GM11168 (cell line): ENCODE results near the gene SYNPO.

ENCODE experiments used
- in situ Hi-C: fragments of 300-500 bp; cut with MboI; formaldehyde crosslinking; loops from one replicate; pipeline ENCODE4 v1.12.0; 2022; ENCODE audit warnings: low sequenced_read_pairs; ENCODE audit not compliant: unreplicated experiment

The SYNPO gene

GRCh38 chr5:150653762-150654556 lies 13.5 kb downstream of the SYNPO start:
- in situ Hi-C loops = loop anchor here (5.0 to 25.0 kb wide), 2 partner anchors 92 to 192 kb away; no protein-coding TSS in a partner anchor

GRCh38 chr5:150655221-150655620 lies 14.8 kb downstream of the SYNPO start:
- in situ Hi-C loops = loop anchor here (25.0 kb wide), 1 partner anchor 193 kb away; no protein-coding TSS in a partner anchor

- in situ Hi-C loops = loop anchor here (25.0 kb wide), 1 partner anchor 194 kb away; no protein-coding TSS in a partner anchor
These were observed 16.0 kb downstream of the SYNPO start for GRCh38 chr5:150656191-150657132.

- in situ Hi-C loops = loop anchor here (25.0 kb wide), 1 partner anchor 196 kb away; no protein-coding TSS in a partner anchor
These were observed 17.7 kb downstream of the SYNPO start for GRCh38 chr5:150658121-150658520.

- in situ Hi-C loops = loop anchor here (25.0 kb wide), 1 partner anchor 196 kb away; no protein-coding TSS in a partner anchor
These were observed 18.3 kb downstream of the SYNPO start for GRCh38 chr5:150658699-150659265.

GRCh38 chr5:150659360-150660107 lies 19.1 kb downstream of the SYNPO start:
- in situ Hi-C loops = loop anchor here (25.0 kb wide), 1 partner anchor 197 kb away; no protein-coding TSS in a partner anchor

GRCh38 chr5:150660108-150660831 lies 19.8 kb downstream of the SYNPO start:
- in situ Hi-C loops = loop anchor here (25.0 kb wide), 1 partner anchor 198 kb away; no protein-coding TSS in a partner anchor

- in situ Hi-C loops = loop anchor here (25.0 kb wide), 1 partner anchor 199 kb away; no protein-coding TSS in a partner anchor
These were observed 20.6 kb downstream of the SYNPO start, which contains the start of gene MYOZ3 for GRCh38 chr5:150661086-150661485. MYOZ3 (plus strand) TSS chr5:150661251; CDS start chr5:150662942, 1,691 bp downstream.

- in situ Hi-C loops = loop anchor here (25.0 kb wide), 1 partner anchor 200 kb away; no protein-coding TSS in a partner anchor
These were observed 21.5 kb downstream of the SYNPO start for GRCh38 chr5:150661821-150662596.

- in situ Hi-C loops = loop anchor here (25.0 kb wide), 1 partner anchor 201 kb away; no protein-coding TSS in a partner anchor
These were observed 22.5 kb downstream of the SYNPO start for GRCh38 chr5:150662731-150663516.

GRCh38 chr5:150663936-150664335 lies 23.5 kb downstream of the SYNPO start:
- in situ Hi-C loops = loop anchor here (25.0 kb wide), 1 partner anchor 202 kb away; no protein-coding TSS in a partner anchor

GRCh38 chr5:150665044-150665443 lies 24.6 kb downstream of the SYNPO start:
- in situ Hi-C loops = loop anchor here (25.0 kb wide), 1 partner anchor 203 kb away; no protein-coding TSS in a partner anchor

- in situ Hi-C loops = loop anchor here (25.0 kb wide), 1 partner anchor 208 kb away; no protein-coding TSS in a partner anchor
These were observed 30.0 kb downstream of the SYNPO start for GRCh38 chr5:150670275-150670947.

GRCh38 chr5:150670948-150671310 lies 30.5 kb downstream of the SYNPO start:
- in situ Hi-C loops = loop anchor here (25.0 kb wide), 1 partner anchor 209 kb away; no protein-coding TSS in a partner anchor

GRCh38 chr5:150671509-150672236 lies 31.2 kb downstream of the SYNPO start:
- in situ Hi-C loops = loop anchor here (25.0 kb wide), 1 partner anchor 209 kb away; no protein-coding TSS in a partner anchor
